Caco-2 (cell line): Measurements from ENCODE around the gene DNAAF8. TPM values are rescaled to one million over a fixed set of nuclear protein-coding genes. Genes with fewer than 3 reads are reported as not detected.

Source experiments
- BruUV-seq: library from RNA; stranded (reverse); fragments of 400-500 nt; replicated peaks from 2 replicates; lab custom pipeline; 2021; lab: Mats Ljungman, UMichigan
- CTCF ChIA-PET: fragments of 300-600 bp; sonication (Branson Sonifier 250); formaldehyde crosslinking; loops from one replicate; lab custom pipeline; 2022; ENCODE audit warnings: antibody characterized with exemption; lab: Charles Lee
- POLR2A ChIA-PET: fragments of 300-600 bp; sonication (Branson Sonifier 250); formaldehyde crosslinking; loops from one replicate; lab custom pipeline; 2022; ENCODE audit warnings: antibody characterized with exemption; lab: Charles Lee
- DNase-seq, 2 experiments: peaks; one replicate each; pipeline versions ENCODE4 v3.0.0 to v3.0.0-alpha.2; 2020 to 2022
- H3K27me3 ChIP-seq: replicated peaks from 2 replicates; pipeline ENCODE4 v1.6.0; 2011; ENCODE audit warnings: low read length; ENCODE audit not compliant: control insufficient read depth, insufficient read depth
- H3K36me3 ChIP-seq: 2 replicates; pipeline ENCODE4 v1.5.1; 2011; ENCODE audit warnings: low read length; ENCODE audit not compliant: control insufficient read depth, insufficient read depth
- H3K4me1 ChIP-seq: fragments of 250-450 bp; sonication (Bioruptor Pico); 2 replicates; pipeline ENCODE4 v1.5.1; 2020; ENCODE audit warnings: mild to moderate bottlenecking
- H3K4me3 ChIP-seq: 2 replicates; pipeline ENCODE4 v1.5.1; 2011; ENCODE audit warnings: low read depth, mild to moderate bottlenecking, control low read depth, low read length
- H3K9me3 ChIP-seq: fragments of 250-450 bp; sonication (Bioruptor Pico); 2 replicates; pipeline ENCODE4 v1.5.1; 2020; ENCODE audit warnings: mild to moderate bottlenecking, moderate library complexity
- H3K27ac Mint-ChIP-seq: one replicate; pipeline ENCODE4 v1.8.0; 2022; ENCODE audit warnings: mixed read lengths; ENCODE audit not compliant: unreplicated experiment
- H3K27me3 Mint-ChIP-seq: one replicate; pipeline ENCODE4 v1.8.0; 2022; ENCODE audit warnings: mixed read lengths; ENCODE audit not compliant: insufficient read depth, unreplicated experiment
- H3K36me3 Mint-ChIP-seq: one replicate; pipeline ENCODE4 v1.8.0; 2022; ENCODE audit warnings: mild to moderate bottlenecking, mixed read lengths; ENCODE audit not compliant: insufficient read depth, unreplicated experiment
- H3K4me1 Mint-ChIP-seq: one replicate; pipeline ENCODE4 v1.8.0; 2022; ENCODE audit warnings: low read depth, mixed read lengths; ENCODE audit not compliant: unreplicated experiment
- H3K4me3 Mint-ChIP-seq: one replicate; pipeline ENCODE4 v1.8.0; 2022; ENCODE audit warnings: mild to moderate bottlenecking, moderate library complexity, mixed read lengths; ENCODE audit not compliant: unreplicated experiment
- H3K9me3 Mint-ChIP-seq: one replicate; pipeline ENCODE4 v1.8.0; 2022; ENCODE audit warnings: mixed read lengths; ENCODE audit not compliant: unreplicated experiment
- intact Hi-C: fragments of 100-400 bp; cut with micrococcal nuclease; formaldehyde crosslinking; loops from one replicate; pipeline ENCODE4 v1.10.0; 2022; ENCODE audit not compliant: unreplicated experiment
- total RNA-seq: library from RNA; stranded (reverse); gene quantifications from 2 replicates; pipeline ENCODE4 v1.2.3, GENCODE V29; 2022
- TF ChIP-seq, protein P1 (sequence below), 2 experiments: fragments of 200-600 bp in 1 of 2; IDR thresholded peaks; 1 replicate in 1 of 2; 2 replicates in 1 of 2; pipeline versions ENCODE4 v1.5.1 to v1.8.0; 2011 to 2022; ENCODE audit warnings: antibody characterized with exemption in 1 of 2, control low read depth in 1 of 2, inconsistent platforms in 1 of 2, low read depth in 1 of 2, low read length in 1 of 2, mild to moderate bottlenecking in 1 of 2, moderate library complexity in 1 of 2; ENCODE audit not compliant: insufficient read depth in 1 of 2, severe bottlenecking in 1 of 2, unreplicated experiment in 1 of 2

Gene DNAAF8
- total RNA-seq, 1 experiment from 2014 or later = 0.54 TPM

DNA sequence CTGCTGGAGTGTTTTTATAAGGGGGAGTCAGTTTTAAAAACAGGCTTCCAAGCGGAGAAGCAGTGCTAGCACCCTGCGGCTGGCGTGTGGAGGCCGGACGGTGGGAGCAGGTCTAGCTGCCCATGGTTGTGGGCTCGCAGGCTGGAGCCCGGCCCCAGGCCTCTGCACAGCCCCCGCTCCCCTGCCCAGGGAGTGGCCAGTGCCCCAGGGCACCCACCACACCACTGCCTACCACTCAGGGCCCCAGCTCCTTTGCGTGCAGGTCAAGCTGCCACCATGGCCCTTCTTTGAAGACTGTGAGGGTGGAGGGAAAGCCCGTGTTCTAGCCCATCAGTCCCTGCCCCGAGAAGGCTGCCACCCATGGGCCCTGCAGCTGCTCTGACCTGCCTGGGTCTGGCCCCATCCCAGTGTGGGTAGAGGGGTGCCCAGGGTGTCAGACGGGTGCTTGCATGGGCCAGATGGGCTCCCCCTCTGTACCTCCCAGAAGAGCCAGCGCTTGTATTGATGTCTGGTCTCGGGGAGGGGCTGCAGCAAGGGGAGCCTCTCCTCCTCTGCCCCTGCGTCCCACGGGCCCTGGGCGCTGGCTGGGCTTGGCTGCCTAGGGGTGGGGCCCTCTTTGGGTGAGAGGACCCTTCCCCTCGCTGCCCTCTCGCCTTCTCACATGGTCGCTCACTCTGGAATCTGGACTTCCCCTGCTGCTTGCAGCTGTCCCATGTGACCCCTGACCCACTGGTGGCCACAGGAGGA, 42.5 kb upstream of the DNAAF8 start:
- BruUV-seq = no TSS peak
- Mint-ChIP-seq H3K4me3 (peak overlapping the region; percentile 35), H3K27me3 (no peaks in the 10 kb centered on the region), H3K36me3 (peaks cover 36% of the 10 kb centered on the region), H3K9me3 (no peaks in the 10 kb centered on the region), H3K27ac (no peak overlapping the region), H3K4me1 (no peaks in the 10 kb centered on the region)
- H3K9me3 ChIP-seq = no peaks in the 10 kb centered on the region
- ChIA-PET CTCF (interaction anchor here (0.6 kb wide), 1 partner anchor 9 kb away, joined by 3 read pairs; no protein-coding TSS in a partner anchor), POLR2A (interaction anchor here (0.5 kb wide), 1 partner anchor 153 kb away, joined by 3 read pairs; the partner anchor contains the start of gene CDIP1)
- peak in 1 of 2 experiments; percentile 30 for DNase-seq
- intact Hi-C loops = loop anchor here (2.0 to 5.0 kb wide), 3 partner anchors 75 to 265 kb away; partner anchors contain the start of genes ROGDI and ZNF500
- H3K27me3 ChIP-seq = no peaks in the 10 kb centered on the region
- H3K4me3 ChIP-seq = no peak overlapping the region
- 0 out of 2 replicates have a peak, but pooled peaks cover 6% of the 10 kb centered on the region for H3K4me1 ChIP-seq
- H3K36me3 ChIP-seq = no peaks in the 10 kb centered on the region; the same call in 1 of the 2 replicates
- TF ChIP-seq, protein P1, sequence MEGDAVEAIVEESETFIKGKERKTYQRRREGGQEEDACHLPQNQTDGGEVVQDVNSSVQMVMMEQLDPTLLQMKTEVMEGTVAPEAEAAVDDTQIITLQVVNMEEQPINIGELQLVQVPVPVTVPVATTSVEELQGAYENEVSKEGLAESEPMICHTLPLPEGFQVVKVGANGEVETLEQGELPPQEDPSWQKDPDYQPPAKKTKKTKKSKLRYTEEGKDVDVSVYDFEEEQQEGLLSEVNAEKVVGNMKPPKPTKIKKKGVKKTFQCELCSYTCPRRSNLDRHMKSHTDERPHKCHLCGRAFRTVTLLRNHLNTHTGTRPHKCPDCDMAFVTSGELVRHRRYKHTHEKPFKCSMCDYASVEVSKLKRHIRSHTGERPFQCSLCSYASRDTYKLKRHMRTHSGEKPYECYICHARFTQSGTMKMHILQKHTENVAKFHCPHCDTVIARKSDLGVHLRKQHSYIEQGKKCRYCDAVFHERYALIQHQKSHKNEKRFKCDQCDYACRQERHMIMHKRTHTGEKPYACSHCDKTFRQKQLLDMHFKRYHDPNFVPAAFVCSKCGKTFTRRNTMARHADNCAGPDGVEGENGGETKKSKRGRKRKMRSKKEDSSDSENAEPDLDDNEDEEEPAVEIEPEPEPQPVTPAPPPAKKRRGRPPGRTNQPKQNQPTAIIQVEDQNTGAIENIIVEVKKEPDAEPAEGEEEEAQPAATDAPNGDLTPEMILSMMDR (IDR thresholded peaks at IDR 0.05; ENCODE audit: insufficient read depth in 1 of 2, low read depth in 1 of 2, low read length in 1 of 2, severe bottlenecking in 1 of 2, unreplicated experiment in 1 of 2) = no peak

DNA sequence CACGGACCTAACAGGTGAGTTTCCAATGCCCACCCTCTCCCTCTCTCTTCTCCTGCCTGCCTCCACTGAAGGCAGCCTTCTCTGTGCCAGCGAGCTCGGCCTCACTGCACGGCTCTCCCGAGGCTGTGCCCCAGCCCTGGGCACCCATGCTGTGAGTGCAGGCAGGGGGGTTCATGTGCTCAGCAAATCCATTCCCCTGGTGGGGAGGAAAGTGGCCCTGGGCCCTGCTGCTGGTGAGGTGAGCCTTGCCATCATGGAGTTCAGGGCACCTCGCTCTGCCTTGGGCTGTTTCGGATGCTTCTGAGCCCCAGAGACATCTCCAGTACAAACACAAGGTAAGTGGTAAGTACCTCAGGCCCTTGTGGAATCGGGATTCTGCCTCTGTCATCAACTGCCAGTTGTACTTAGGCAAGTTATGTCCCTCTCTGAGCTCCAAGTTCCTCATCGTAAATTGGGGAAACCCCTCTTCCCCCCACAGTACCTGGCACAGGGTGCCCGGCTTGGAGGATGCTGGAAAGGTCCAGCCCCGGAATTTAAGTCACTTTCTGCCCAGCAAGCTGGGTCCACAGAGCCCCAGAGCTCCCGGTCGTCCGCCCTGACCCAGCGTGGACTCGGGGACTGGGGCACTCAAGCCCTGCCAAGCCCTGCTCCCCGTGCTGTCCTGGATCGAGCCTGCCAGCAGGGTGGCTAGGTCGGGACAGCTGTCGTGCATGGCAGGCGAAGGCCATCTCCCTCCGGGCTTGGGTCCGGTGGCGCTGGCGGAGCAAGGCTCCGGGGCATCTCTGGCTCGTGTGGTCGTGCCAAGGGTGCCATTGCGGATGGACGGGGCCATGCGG, 41.7 kb upstream of the DNAAF8 start:
- Histone ChIP-seq H3K4me1 (0 out of 2 replicates have a peak, but pooled peaks cover 6% of the 10 kb centered on the region), H3K9me3 (no peaks in the 10 kb centered on the region), H3K4me3 (peak overlapping the region; percentile 77), H3K27me3 (no peaks in the 10 kb centered on the region), H3K36me3 (no peaks in the 10 kb centered on the region; the same call in 1 of the 2 replicates)
- TSS peak; percentile 39 for BruUV-seq
- TF ChIP-seq, protein P1 (IDR thresholded peaks at IDR 0.05; ENCODE audit: insufficient read depth in 1 of 2, low read depth in 1 of 2, low read length in 1 of 2, severe bottlenecking in 1 of 2, unreplicated experiment in 1 of 2) = no peak
- intact Hi-C loops = loop anchor here (2.0 to 5.0 kb wide), 3 partner anchors 74 to 264 kb away; partner anchors contain the start of genes ROGDI and ZNF500
- H3K27ac Mint-ChIP-seq = no peak overlapping the region
- ChIA-PET CTCF (interaction anchor here (0.6 to 1.1 kb wide), 2 partner anchors 10 to 42 kb away, joined by 3 read pairs; partner anchors contain the start of genes ANKS3 and DNAAF8), POLR2A (interaction anchor here (2.1 kb wide), 1 partner anchor 42 kb away, joined by 11 read pairs; the partner anchor contains the start of genes ANKS3 and DNAAF8)
- H3K4me3 Mint-ChIP-seq = peak overlapping the region; percentile 76
- DNase-seq = peak in 1 of 2 experiments; percentile 34
- H3K36me3 Mint-ChIP-seq = peaks cover 38% of the 10 kb centered on the region
- no peaks in the 10 kb centered on the region for H3K9me3 Mint-ChIP-seq
- H3K4me1 Mint-ChIP-seq = no peaks in the 10 kb centered on the region
- no peaks in the 10 kb centered on the region for H3K27me3 Mint-ChIP-seq
